Measurements from ENCODE around the gene LRP2.

Gene LRP2

GRCh38 chr2:169175112-169175511 is 187.2 kb downstream of the LRP2 start:
- no peak for DNase-seq (ENCODE audit: low read depth)
- TF ChIP-seq POLR2A (IDR thresholded peaks at IDR 0.05; ENCODE audit: extremely low read depth, insufficient read length) (no peak), MYC (IDR thresholded peaks at IDR 0.05; ENCODE audit: low read depth, low read length) (no peak), CTCF (IDR thresholded peaks at IDR 0.05; ENCODE audit: low read depth, low read length) (no peak), MAX (IDR thresholded peaks at IDR 0.05; ENCODE audit: low read depth, low read length) (no peak)
- no peak overlapping the region for H3K4me3 ChIP-seq (ENCODE audit: low read depth, low read length)

- DNase-seq (ENCODE audit: low read depth): no peak
- TF ChIP-seq MAX (IDR thresholded peaks at IDR 0.05; ENCODE audit: low read depth, low read length) (no peak), MYC (IDR thresholded peaks at IDR 0.05; ENCODE audit: low read depth, low read length) (no peak), POLR2A (IDR thresholded peaks at IDR 0.05; ENCODE audit: extremely low read depth, insufficient read length) (no peak), CTCF (IDR thresholded peaks at IDR 0.05; ENCODE audit: low read depth, low read length) (no peak)
- no peak overlapping the region for H3K4me3 ChIP-seq (ENCODE audit: low read depth, low read length)
Measured at GRCh38 chr2:169173876-169174275, 188.5 kb downstream of the LRP2 start.

GRCh38 chr2:169172914-169173313 is 189.4 kb downstream of the LRP2 start:
- no peak for TF ChIP-seq POLR2A (IDR thresholded peaks at IDR 0.05; ENCODE audit: extremely low read depth, insufficient read length)
- no peak for TF ChIP-seq CTCF (IDR thresholded peaks at IDR 0.05; ENCODE audit: low read depth, low read length)
- TF ChIP-seq MYC (IDR thresholded peaks at IDR 0.05; ENCODE audit: low read depth, low read length): no peak
- no peak for TF ChIP-seq MAX (IDR thresholded peaks at IDR 0.05; ENCODE audit: low read depth, low read length)
- no peak overlapping the region for H3K4me3 ChIP-seq (ENCODE audit: low read depth, low read length)
- no peak for DNase-seq (ENCODE audit: low read depth)

- no peak overlapping the region for H3K4me3 ChIP-seq (ENCODE audit: low read depth, low read length)
- DNase-seq (ENCODE audit: low read depth): no peak
- TF ChIP-seq MAX (IDR thresholded peaks at IDR 0.05; ENCODE audit: low read depth, low read length) (no peak), CTCF (IDR thresholded peaks at IDR 0.05; ENCODE audit: low read depth, low read length) (no peak), POLR2A (IDR thresholded peaks at IDR 0.05; ENCODE audit: extremely low read depth, insufficient read length) (no peak), MYC (IDR thresholded peaks at IDR 0.05; ENCODE audit: low read depth, low read length) (no peak)
Measured at GRCh38 chr2:169172151-169172735, 190.1 kb downstream of the LRP2 start.

GRCh38 chr2:169165791-169166190 is 196.5 kb downstream of the LRP2 start:
- TF ChIP-seq MYC (IDR thresholded peaks at IDR 0.05; ENCODE audit: low read depth, low read length) (no peak), CTCF (IDR thresholded peaks at IDR 0.05; ENCODE audit: low read depth, low read length) (no peak), POLR2A (IDR thresholded peaks at IDR 0.05; ENCODE audit: extremely low read depth, insufficient read length) (no peak), MAX (IDR thresholded peaks at IDR 0.05; ENCODE audit: low read depth, low read length) (no peak)
- no peak for DNase-seq (ENCODE audit: low read depth)

More at GRCh38 chr2:169165791-169166190, 196.5 kb downstream of the LRP2 start:
- no peak overlapping the region for H3K4me3 ChIP-seq (ENCODE audit: low read depth, low read length)

Measured in NB4 (cell line).